ENCODE data around the gene AMPD3. TPM values are rescaled to one million over a fixed set of nuclear protein-coding genes. Genes with fewer than 3 reads are reported as not detected.

The AMPD3 gene
- total and polyA plus RNA-seq, 2 donors (not counting 3 experiments of a cell fraction or from before 2014, with no cell fraction given) = 1.4 to 2.5 TPM

DNA sequence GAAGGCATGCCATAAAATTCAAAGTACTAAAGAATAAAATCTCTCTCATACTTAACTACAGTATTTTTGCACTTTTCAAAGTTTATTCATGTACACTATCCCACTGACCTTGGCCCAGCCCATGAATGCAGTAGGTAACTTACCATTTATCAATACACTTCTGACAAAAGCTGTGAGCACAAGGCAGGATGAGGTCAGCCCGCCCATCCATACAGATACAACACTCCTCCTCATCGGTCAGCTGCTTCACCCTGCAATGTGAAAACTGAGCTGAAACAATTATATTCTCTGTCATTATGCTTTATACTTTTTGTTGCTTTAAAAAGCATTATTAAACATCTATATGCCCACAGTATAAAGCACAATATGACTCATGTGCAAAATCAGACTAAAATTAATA lies 63.8 kb downstream of the AMPD3 start:
- intact Hi-C loops (cut with micrococcal nuclease) (no loop called here), dilution Hi-C loops (cut with MboI; ENCODE audit: extremely low pct_ligation_motif_present, low sequenced_read_pairs) (no loop called here)
- Histone ChIP-seq H3K79me2 (ENCODE audit: control insufficient read depth, insufficient read depth, low read length) (no peaks in the 10 kb centered on the region), H3K4me2 (ENCODE audit: insufficient read depth, low read length) (no peak overlapping the region), H3K4me1 (ENCODE audit: control insufficient read depth, extremely low read depth, insufficient read depth, low read length) (peaks cover 24% of the 10 kb centered on the region), H3K4me3 (replicated peaks in 1 of 3; ENCODE audit: insufficient read depth in 1 of 3, low read depth in 1 of 3, low read length in 3 of 3) (no peak overlapping the region), H3K9me3 (replicated peaks; ENCODE audit: control insufficient read depth, insufficient read depth, low read length) (no peaks in the 10 kb centered on the region), H2AFZ (ENCODE audit: low read depth, low read length) (no peak overlapping the region), H4K20me1 (replicated peaks; ENCODE audit: control insufficient read depth, extremely low read depth, insufficient read depth, low read length) (no peaks in the 10 kb centered on the region), H3K36me3 (ENCODE audit: control insufficient read depth in 2 of 2, extremely low read depth in 1 of 2, insufficient read depth in 2 of 2, low read length in 2 of 2) (peaks cover 0 to 5% of the 10 kb centered on the region in 2 experiments), H3K9ac (replicated peaks; ENCODE audit: extremely low read depth, insufficient read depth, low read length) (no peak overlapping the region), H3K27me3 (ENCODE audit: control insufficient read depth in 2 of 2, insufficient read depth in 2 of 2, low read length in 2 of 2) (no peaks in the 10 kb centered on the region), H3K27ac (ENCODE audit: insufficient read depth, low read depth, low read length) (no peak overlapping the region), H3K9me1 (replicated peaks; ENCODE audit: control insufficient read depth, extremely low read depth, insufficient read depth, low read length) (no peaks in the 10 kb centered on the region)
- DNase-seq (ENCODE audit: low read depth, low spot score) = no peak
- no TSS peak for BruUV-seq (replicated peaks)
- TF ChIP-seq POLR2AphosphoS5 (IDR thresholded peaks at IDR 0.05; ENCODE audit: insufficient read depth, low read depth, low read length) = no peak
- TF ChIP-seq, protein P1, sequence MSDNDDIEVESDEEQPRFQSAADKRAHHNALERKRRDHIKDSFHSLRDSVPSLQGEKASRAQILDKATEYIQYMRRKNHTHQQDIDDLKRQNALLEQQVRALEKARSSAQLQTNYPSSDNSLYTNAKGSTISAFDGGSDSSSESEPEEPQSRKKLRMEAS (IDR thresholded peaks at IDR 0.05; ENCODE audit: insufficient read depth, insufficient read length) = no peak
- TF ChIP-seq, protein P2, sequence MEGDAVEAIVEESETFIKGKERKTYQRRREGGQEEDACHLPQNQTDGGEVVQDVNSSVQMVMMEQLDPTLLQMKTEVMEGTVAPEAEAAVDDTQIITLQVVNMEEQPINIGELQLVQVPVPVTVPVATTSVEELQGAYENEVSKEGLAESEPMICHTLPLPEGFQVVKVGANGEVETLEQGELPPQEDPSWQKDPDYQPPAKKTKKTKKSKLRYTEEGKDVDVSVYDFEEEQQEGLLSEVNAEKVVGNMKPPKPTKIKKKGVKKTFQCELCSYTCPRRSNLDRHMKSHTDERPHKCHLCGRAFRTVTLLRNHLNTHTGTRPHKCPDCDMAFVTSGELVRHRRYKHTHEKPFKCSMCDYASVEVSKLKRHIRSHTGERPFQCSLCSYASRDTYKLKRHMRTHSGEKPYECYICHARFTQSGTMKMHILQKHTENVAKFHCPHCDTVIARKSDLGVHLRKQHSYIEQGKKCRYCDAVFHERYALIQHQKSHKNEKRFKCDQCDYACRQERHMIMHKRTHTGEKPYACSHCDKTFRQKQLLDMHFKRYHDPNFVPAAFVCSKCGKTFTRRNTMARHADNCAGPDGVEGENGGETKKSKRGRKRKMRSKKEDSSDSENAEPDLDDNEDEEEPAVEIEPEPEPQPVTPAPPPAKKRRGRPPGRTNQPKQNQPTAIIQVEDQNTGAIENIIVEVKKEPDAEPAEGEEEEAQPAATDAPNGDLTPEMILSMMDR (IDR thresholded peaks at IDR 0.05; ENCODE audit: extremely low read depth in 1 of 2, insufficient read depth in 1 of 2, low read depth in 1 of 2, low read length in 2 of 2) = no peak
- no peak for TF ChIP-seq GATA2 (IDR thresholded peaks at IDR 0.05; ENCODE audit: insufficient read depth, insufficient read length, low read depth, low read length)
- TF ChIP-seq FOS (IDR thresholded peaks at IDR 0.05; ENCODE audit: borderline replicate concordance, insufficient read depth, low read length) = no peak
- no peak for TF ChIP-seq EZH2 (IDR thresholded peaks at IDR 0.05; ENCODE audit: borderline replicate concordance, low read depth, low read length, severe bottlenecking)
- no peak for TF ChIP-seq MYC (IDR thresholded peaks at IDR 0.05; ENCODE audit: low read depth, low read length)
- no peak for TF ChIP-seq JUN (IDR thresholded peaks at IDR 0.05; ENCODE audit: borderline replicate concordance, insufficient read depth, insufficient read length, low read depth)
- TF ChIP-seq POLR2A (IDR thresholded peaks at IDR 0.05; ENCODE audit: low read depth, low read length) = no peak
- ChIA-PET CTCF (interaction anchor here (1.0 to 2.7 kb wide), 3 partner anchors 22 to 113 kb away, joined by 3 to 16 read pairs (median 3); partner anchors contain the start of gene RNF141), POLR2A (no interaction called here)
- FAIRE-seq = no peak

All from endothelial cell of umbilical vein (primary cell).